HL-60/S4 treated with phorbol 12-myristate 13-acetate at 8.2 ng/mL for 4 days and 3 days (cell line): ENCODE results near the gene ANO2.
"Not testable (repeated sequence)": the region's sequence is repeated elsewhere in the genome, so short reads cannot be mapped to it uniquely, and the experiment has no call there.

ENCODE experiments used
- in situ Hi-C: fragments of 300-500 bp; cut with MboI; formaldehyde crosslinking; loops from 2 replicates; pipeline ENCODE4 v1.15.0; 2022; ENCODE audit warnings: low sequenced_read_pairs

ANO2 gene

DNA sequence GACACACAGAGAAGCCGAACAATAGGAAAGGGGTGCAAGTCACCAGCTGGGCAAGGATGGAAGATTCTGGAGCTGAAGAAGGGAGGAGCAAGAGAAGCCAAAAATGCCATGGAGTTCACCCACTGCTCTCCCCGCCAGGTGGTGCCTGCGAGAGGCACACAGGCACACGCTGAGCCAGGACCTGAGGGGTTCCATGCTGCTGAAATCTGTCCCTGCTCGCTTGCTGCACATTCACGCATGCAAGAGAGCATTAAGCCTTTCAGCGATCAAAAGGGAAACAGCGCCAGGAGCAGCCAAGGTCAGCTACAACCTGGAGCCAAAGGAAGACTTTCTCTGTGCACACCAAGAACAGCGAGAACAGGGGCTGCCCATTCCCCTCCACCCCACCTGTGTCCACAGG lies 104.1 kb downstream of the ANO2 start:
- in situ Hi-C loops: no loop called here

DNA sequence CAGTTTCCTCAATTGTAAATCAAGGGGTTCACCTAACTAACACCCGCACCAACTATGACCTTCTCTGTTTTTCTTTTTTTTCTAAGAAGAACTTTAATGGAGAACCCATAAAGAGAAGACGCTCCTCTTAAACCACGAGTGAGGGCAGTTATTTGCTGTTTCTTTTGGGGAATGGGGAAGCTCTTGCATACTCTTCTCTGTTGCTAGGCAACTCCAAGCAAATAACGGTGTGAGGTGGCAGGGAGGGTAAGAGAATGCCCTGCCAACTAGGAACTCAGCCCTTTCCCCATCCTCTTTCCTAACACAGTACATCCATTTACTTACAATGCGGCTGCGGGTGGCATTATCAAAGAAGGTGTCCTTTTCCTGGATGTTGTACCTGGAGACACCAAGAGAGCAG lies 114.9 kb downstream of the ANO2 start:
- in situ Hi-C loops: no loop called here

DNA sequence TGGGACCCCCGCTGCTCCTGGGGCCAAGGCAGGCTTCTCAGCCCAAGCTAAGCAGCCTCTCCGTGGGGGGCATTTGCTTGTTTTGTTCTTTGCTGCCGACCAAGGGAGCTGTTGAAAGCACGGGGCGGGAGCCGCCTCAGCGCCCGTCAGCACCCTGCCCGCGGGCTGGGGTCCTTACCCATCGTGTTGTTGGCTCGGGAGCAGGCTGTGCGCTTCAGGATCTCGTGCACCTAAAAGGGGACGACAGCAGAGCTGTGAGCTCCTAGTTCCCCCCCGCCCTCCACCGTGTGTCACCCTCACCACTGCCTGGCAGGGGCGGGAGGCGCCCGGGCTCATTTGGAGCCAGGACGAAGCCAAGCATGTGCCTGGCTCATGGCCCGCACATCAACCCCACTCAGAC lies 117.5 kb downstream of the ANO2 start:
- in situ Hi-C loops: no loop called here

DNA sequence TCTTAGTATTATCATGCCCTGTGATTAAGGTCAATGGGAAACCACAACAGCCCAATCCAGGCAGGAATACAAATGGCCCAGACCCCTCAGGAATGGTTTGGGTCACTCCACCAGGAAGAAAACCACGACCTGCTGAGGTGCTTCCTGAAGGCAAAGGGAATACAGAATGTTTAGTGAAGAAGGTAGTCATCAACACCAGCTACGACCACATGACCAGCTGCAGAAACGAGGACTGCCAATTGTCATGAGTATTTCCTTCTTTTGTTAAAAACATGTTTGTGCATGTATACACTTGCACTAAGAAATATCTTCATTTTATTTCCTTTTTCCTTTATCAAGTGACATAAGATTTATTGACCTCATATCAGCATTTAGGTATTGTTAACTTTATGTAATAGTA lies 119.3 kb downstream of the ANO2 start:
- in situ Hi-C loops: not testable (repeated sequence)

DNA sequence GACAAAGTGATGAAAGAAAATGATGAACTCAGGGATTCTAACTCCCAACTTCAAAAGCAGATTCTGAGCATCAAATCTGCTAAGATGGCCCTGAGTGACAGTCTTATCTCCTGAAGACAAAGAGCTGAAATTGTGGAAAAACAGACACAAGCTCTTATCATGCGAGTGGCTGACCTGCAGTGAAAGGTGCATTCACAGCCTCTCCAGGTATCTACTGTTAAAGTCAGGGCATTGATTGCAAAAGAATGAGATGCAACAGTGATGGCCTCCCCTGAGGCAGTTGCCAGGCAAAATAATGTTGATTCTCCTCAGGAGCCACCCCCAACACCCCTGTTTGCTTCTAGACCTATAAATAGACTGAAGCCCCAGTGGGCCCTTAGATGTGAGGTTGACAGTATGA lies 126.2 kb downstream of the ANO2 start:
- in situ Hi-C loops: not testable (repeated sequence)

DNA sequence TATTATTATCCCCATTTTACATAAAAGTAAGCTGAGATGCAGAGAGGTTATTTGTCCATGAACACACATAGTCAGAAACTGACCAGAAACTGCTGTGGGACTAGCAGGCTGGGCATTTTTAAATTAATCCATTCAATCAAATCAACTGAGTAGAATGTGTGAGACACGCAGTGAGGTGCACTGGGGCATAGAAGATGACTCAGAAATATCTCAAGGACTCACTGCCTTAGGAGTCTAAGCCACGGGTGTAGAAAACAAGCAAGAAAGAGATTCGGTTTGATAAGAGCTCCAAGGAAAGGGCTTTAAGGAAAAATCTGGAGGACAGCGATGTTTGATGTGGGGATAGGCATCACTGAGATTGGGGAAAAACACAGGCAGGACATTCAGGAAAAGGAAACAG lies 127.8 kb downstream of the ANO2 start:
- in situ Hi-C loops: no loop called here

DNA sequence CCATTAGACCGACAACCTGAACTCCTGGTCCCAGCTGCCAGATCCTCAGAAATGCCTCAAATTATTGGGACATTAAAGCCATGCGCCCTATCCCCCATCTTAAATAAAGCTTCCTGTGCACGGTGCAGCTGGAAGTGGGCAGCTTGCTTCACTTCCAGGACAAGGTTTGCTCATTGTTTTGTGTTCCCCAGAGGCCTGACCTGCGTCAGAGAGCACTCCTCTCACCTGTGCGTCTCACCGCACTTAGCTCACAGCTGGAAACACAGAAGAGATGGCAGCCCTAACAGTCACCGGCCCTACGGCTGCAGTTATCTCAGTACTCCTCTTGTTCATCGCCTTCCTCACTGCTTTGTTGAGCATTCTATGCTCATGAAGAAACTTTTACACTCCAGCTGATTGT lies 135.5 kb downstream of the ANO2 start:
- in situ Hi-C loops: no loop called here

DNA sequence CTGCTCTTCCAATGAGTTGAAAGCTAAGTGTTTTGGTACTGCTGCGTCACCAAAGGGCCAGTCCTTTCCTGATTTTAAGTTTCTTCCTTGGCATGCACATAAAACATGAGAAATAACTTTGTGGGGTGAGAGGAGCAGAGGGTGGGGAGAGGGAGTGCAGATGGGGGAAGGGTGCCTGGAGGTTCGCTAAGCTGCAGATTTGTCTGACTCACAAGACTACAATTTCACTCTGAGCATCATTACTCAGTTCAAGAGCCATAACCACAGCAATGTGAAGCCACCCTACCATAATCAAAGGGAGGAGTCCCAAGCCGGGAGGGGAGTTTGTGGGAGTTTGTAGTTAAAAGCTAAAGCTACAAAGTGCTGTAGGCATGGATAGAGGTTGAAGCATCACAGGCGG lies 136.1 kb downstream of the ANO2 start:
- in situ Hi-C loops: no loop called here

DNA sequence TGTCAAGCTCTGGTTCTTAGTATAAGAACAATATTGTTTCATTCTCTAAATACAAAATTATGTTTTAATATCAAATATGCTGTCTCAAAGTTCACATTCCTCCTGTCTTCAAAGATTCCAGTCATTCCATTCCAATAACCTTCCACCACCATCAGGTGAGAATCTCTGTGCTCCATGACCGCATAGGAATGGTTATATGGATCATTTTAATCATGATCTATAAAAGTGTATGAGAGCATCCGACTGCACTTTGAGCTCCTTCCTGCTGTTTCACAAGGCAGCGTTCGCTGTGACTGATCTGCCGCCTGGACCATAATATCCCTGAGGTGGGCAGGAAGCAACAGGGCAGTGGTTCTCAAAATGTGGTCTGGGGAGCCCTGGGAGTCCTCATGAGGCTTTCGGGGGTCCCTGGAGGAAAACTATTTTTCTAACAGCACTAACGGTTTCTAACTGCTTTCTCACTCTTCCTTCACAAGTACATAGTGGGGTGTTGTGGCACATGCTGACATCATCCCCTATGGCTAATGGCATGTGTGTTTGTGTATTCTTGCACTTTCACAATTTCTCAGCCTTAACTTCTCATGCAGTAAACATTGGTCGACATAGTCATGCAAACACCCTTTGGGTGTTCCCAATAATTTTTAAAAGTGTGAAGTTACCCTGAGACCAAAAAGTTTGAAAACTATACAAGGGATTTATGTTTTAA lies 137.4 kb downstream of the ANO2 start:
- in situ Hi-C loops: no loop called here

DNA sequence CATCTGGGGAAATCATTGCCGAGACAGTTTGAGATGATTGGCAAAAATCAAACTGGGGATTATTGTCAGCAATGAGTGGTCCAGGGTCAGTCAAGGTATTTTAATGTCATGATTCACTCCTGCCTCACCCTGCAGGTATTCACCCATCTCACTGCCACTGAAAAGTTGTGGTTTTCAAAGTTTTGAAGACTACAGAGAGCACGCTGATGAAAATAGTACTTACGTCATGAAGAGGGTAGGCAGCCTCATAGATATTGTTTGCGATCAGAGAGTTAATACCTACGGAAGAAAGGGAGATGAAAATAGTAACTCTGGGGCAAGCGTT lies 138.0 kb downstream of the ANO2 start:
- in situ Hi-C loops: no loop called here

DNA sequence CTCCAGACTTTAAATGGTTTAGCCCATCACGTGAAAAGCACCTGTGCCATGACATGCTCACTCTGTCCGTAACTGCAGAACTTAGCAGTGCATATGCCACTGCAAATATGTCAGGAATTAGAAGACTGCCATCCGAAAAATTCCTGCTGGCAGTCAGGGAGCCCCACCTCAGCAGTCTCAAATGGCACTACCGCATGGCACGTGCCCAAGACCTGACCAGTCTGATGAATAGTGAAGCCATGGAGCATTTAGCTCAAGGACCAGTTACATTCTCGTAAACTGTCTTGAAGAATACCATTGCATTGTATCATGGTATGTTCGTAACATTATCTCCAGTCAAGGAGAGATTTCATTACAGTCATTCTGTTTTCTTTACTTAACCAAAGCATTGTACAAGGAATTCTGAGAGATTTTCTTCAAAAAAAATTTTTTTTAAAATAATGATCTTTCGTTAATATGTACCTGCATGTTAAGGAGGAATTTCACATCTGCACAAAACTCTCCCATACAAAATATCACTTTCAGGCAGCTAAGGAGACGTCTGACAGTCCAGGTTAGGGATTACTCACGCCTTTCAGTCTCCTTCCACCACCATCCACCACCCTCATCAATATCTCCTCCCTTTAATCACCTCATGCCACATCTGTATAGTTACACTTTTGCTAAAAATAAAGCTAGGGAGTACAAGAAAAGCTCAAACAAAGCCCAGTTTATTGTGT lies 138.5 kb downstream of the ANO2 start:
- in situ Hi-C loops: no loop called here

DNA sequence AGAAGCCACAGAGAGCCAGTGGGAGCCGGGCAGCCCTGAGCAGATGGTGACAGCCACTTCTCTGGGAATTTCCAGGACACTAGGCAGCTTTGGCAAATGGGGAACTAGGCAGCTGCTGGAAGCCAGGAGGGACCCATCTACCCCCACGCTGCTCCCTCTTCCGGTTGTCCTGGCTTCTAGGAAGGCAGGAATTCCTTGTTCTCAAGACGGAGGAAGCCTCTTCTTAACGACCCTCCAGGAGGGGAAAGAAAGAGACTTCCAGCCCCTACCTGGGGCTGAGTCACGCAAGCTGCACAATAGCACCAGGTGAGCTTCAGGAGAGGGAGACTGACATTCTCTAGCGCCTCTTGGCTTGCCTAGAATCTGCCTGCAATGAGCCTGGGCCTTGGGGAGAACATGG lies 141.5 kb downstream of the ANO2 start:
- in situ Hi-C loops: no loop called here

DNA sequence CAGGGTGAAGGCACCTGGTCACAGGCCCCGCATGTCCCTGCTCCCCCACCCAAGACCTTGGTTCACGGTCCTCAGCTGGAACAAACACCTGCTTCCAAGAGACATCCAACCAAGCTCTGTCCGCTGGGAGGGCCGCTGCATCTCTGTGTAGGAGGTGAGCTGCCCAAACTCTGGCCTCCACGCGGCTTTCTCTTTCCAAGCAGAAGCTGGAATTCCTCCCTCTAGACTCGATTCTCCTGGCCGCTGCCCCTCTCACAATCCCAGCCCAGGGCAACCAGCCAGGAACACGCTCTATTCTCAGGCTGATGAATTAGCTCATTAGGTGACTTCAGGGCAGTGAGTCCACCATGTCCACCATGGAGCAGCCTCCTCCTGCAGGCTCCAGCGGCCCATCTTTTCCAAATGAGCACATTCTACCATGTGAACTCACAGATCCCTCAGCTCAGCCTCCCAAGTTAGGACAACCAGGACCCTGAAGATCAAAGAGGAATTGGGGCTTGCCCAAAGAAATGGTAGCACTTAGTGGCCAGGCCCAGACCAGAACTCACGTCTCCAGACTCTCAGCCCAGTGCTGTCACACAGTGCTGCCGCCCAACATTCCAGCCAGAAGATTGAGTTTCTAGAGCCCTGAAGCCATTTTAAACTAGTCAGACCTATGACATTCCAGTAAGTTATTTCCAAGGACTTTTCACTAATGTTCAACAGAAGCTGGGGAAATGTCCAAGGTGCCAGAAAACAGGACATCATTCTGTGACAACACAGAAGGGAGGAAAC lies 146.6 kb downstream of the ANO2 start:
- in situ Hi-C loops: no loop called here

DNA sequence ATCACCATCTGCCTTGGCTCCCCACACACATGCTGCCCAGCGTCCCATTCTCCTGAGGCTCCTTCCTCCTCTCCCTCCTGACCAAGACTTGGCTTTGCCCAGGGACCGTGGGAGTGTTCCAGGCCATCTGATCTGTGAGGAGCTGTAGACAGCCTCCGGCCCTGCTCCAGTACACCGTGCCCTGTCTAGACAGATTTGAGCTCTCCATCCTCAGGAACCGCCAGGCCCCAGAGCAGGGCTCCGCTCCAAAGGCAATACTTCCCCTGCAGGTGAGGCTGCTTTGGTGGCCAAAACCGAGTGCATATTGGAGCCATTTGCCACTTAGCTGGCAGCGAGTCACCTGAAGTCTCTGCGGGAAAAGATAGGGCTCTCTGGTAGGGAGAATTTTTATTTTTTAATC lies 147.4 kb downstream of the ANO2 start:
- in situ Hi-C loops: no loop called here

DNA sequence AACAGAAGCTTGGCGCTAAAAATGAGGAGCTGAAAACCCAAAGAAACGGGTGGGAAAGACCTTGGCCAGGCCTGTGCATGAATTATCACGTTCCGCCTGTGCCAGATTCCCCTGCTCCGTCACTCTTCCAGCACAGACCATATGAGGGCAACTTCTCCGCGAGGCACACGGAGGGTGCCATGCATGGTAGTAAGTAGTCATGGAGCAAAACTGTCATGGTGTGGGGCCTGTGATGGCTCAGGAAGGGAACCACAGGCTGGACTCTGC lies 148.2 kb downstream of the ANO2 start:
- in situ Hi-C loops: no loop called here

DNA sequence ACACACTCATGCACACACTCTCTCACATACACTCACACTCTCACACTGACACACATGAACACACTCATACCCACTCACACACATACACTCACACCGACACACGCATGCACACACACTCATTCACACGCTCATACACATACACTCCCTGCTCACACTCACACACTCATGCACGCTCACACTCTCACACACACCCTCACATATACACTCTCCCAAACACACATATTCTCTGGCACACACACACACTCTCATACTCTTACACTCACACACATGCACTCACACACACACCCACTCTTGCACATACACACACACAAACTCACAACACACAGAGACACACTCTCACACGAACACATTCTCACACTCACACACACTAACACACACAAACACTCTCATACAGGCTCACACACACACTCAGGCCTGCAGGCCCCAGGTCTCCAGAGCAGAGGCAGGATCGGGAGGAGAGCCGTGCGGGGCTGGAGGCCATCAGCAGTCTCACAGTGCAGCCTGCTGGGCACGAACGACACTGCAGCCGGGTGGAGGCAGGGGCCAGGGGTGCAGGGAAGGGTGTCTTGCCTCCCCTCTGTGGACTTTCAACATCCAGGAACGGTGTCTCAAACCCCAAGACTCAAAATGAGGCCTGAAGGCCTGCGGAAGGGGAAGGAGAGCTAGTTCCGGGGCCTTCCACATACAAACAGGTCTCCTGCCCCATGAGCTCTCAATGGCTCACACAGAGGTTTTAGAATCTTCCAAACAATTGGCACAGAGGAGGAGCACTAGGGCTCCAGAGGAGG lies 148.7 kb downstream of the ANO2 start:
- in situ Hi-C loops: no loop called here

DNA sequence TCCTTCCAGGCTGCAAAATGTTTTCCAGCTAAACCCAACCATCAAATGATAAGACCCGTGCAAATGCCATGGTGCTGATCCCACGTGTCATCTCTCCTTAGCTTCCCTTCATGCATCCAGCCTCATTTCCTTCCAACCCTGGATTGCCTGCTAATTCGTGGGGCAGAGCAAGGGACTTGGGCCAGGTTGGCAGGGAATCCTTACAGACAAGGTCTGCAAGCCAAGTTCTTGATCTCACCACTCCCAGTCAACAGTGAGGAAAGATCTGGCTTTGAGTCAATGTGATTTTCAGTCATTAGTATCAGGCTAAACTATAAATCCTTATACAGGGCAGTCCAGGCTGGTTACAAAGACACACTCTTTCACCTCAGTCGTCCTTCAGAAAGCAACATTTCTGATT lies 150.9 kb downstream of the ANO2 start:
- in situ Hi-C loops: no loop called here

DNA sequence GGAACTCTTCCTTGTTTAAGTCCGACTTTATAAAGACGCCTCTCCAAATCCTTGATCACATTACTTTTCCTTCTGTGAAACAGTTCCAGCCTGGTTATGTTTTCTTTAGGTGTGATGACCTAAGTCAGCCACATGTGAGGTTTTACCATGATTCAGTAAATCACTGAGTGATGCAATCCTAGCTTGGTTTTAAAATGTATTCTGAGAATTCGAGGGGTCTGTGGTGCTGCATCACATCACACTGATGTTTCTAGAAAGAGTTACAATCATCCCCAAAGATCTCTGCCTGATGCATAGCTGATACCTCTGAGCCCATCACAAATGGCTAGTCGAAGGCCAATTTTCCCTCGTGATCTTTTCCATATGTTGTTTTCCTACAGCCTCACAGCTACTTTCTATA lies 152.7 kb downstream of the ANO2 start:
- in situ Hi-C loops: no loop called here

DNA sequence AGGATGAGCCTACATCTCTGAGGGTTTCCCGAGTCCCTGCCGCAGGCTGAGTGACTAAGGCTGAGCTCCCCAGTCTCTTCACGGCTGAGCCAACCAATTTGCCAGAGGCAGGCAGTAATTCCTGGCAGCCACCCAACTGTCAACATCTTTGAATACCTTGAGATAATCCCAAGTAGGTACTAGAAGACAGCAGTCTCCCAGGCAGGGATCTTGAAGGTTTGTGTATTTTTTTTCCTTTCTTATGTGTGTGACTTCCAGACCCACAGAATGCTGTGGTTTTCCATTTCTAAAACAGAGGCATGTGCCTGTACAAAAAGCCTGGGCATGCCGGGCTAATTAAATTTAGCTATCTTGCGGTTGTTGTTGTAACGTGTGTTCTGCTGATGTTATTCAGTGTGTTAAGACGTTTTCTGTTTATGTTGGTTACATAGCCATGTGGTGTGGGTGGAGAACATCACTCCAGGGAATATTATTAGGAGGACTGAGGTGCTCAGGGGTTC lies 155.5 kb downstream of the ANO2 start:
- in situ Hi-C loops: no loop called here

DNA sequence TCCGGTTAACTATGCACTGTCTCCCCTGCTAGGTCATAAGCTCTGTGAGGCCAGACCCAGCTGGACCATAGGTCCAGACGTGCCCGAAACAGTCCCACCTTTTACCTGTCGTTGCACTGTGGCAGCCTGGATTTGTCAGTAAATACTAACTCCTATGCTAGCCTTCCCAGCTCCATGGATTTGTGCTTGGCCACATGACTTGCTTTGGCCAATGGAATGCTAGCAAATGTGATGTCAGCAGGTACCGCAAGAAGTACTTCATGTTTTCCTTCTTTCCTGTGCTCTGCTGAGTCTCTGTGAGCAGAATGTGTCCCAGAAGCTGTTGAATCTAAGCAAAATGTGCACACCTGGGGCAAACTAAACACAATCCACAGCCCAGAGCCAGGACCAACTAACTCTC lies 157.2 kb downstream of the ANO2 start:
- in situ Hi-C loops: no loop called here

DNA sequence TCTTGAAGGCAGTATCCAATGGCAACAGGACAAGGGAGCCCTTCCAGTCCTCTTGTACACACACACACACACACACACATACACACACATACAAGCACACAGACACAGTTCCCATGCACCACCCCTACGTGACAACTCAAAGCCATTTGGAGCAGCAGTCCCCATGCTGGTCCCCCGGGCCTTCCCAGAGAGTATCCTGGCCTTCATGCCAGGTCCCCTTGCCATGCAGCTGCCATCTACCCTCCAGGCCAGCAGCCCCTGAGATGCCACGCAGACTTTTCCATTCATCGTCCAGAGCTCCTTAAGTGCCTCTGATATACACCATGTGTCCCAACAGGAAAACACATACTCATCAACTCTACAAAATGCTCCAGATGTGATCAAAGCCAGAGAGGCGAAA lies 159.5 kb downstream of the ANO2 start:
- in situ Hi-C loops: no loop called here
